ENCODE results near the gene ZFP36L1.
A peak's percentile ranks its signal among the peaks of the same experiment; 100 is the strongest.

- peak; percentile 55; the same call in 1 of the 2 replicates for TF ChIP-seq YY1 (IDR thresholded peaks at IDR 0.05; ENCODE audit: low read depth)
- TF ChIP-seq FOXM1 (IDR thresholded peaks at IDR 0.05; ENCODE audit: borderline replicate concordance, low read depth), result no peak
- no peak for TF ChIP-seq CREB1 (IDR thresholded peaks at IDR 0.05; ENCODE audit: low read depth)
- no peak; the same call in 1 of the 2 replicates for TF ChIP-seq EP300 (IDR thresholded peaks at IDR 0.05; ENCODE audit: borderline replicate concordance)
- peak; percentile 91 for TF ChIP-seq MAX (IDR thresholded peaks at IDR 0.05)
- TF ChIP-seq NFIC (IDR thresholded peaks at IDR 0.05), result no peak
- TF ChIP-seq CEBPB (IDR thresholded peaks at IDR 0.05), result no peak
- no peak for TF ChIP-seq TAF1 (IDR thresholded peaks at IDR 0.05; ENCODE audit: low read depth)
- peak; percentile 40 for TF ChIP-seq TEAD4 (IDR thresholded peaks at IDR 0.05)
- peak; percentile 57; the same call in 1 of the 2 replicates for TF ChIP-seq USF1 (IDR thresholded peaks at IDR 0.05)
These were observed 31.9 kb upstream of the ZFP36L1 start for GRCh38 chr14:68824517-68825347.

All from Ishikawa (cell line).